ENCODE results near the gene PSMD2.
A peak's percentile ranks its signal among the peaks of the same experiment; 100 is the strongest.

Gene PSMD2

GRCh38 chr3:184282941-184283340 lies 16.1 kb upstream of the PSMD2 start:
- no peak for DNase-seq (ENCODE audit: low read depth)

GRCh38 chr3:184283681-184284080 lies 15.4 kb upstream of the PSMD2 start:
- no peak for DNase-seq (ENCODE audit: low read depth)

GRCh38 chr3:184284696-184285095 lies 14.3 kb upstream of the PSMD2 start:
- no peak for DNase-seq (ENCODE audit: low read depth)

GRCh38 chr3:184289426-184289938 lies 9.6 kb upstream of the PSMD2 start:
- peak; percentile 48 for DNase-seq (ENCODE audit: low read depth)

GRCh38 chr3:184290331-184290730 lies 8.7 kb upstream of the PSMD2 start:
- no peak for DNase-seq (ENCODE audit: low read depth)

- DNase-seq (ENCODE audit: low read depth): no peak
Observed at GRCh38 chr3:184291044-184291737, 7.8 kb upstream of the PSMD2 start.

- no peak for DNase-seq (ENCODE audit: low read depth)
Observed at GRCh38 chr3:184291738-184292445, 7.1 kb upstream of the PSMD2 start.

GRCh38 chr3:184295771-184296170 lies 3.3 kb upstream of the PSMD2 start:
- no peak for DNase-seq (ENCODE audit: low read depth)

- no peak for DNase-seq (ENCODE audit: low read depth)
Observed at GRCh38 chr3:184296616-184297015, 2.4 kb upstream of the PSMD2 start.

- DNase-seq (ENCODE audit: low read depth): no peak
Observed at GRCh38 chr3:184299488-184300377, 692 bp downstream of the PSMD2 start.

- DNase-seq (ENCODE audit: low read depth): no peak
Observed at GRCh38 chr3:184300378-184300720, 1.3 kb downstream of the PSMD2 start.

GRCh38 chr3:184305577-184305976 lies 6.5 kb downstream of the PSMD2 start:
- DNase-seq (ENCODE audit: low read depth): no peak

GRCh38 chr3:184306341-184306972 lies 7.4 kb downstream of the PSMD2 start:
- no peak for DNase-seq (ENCODE audit: low read depth)

- no peak for DNase-seq (ENCODE audit: low read depth)
Observed at GRCh38 chr3:184307915-184308314, 8.9 kb downstream of the PSMD2 start.

GRCh38 chr3:184308744-184309143 lies 9.7 kb downstream of the PSMD2 start:
- DNase-seq (ENCODE audit: low read depth): no peak

- DNase-seq (ENCODE audit: low read depth): no peak
Observed at GRCh38 chr3:184311633-184312032, 12.6 kb downstream of the PSMD2 start.

- DNase-seq (ENCODE audit: low read depth): peak; percentile 91
Observed at GRCh38 chr3:184314363-184314699, 15.3 kb downstream of the PSMD2 start, which contains the start of gene EIF4G1. Gene EIF4G1 (plus strand): TSS chr3:184314606. CDS start chr3:184315797, 1,191 bp downstream.

- DNase-seq (ENCODE audit: low read depth): peak; percentile 53
Observed at GRCh38 chr3:184314700-184315542, 15.9 kb downstream of the PSMD2 start.

- no peak for DNase-seq (ENCODE audit: low read depth)
Observed at GRCh38 chr3:184315543-184315867, 16.5 kb downstream of the PSMD2 start.

- no peak for DNase-seq (ENCODE audit: low read depth)
Observed at GRCh38 chr3:184315871-184316661, 17.0 kb downstream of the PSMD2 start.

- no peak for DNase-seq (ENCODE audit: low read depth)
Observed at GRCh38 chr3:184316792-184317191, 17.8 kb downstream of the PSMD2 start.
